Measurements from ENCODE around the gene ADAP2.
"Not testable (repeated sequence)": the region's sequence is repeated elsewhere in the genome, so short reads cannot be mapped to it uniquely, and the experiment has no call there.

The ADAP2 gene

GRCh38 chr17:30958187-30958586, 36.4 kb downstream of the ADAP2 start:
- Histone ChIP-seq H3K27ac (ENCODE audit: low read depth, low read length) (no peak overlapping the region), H3K23ac (ENCODE audit: low read length) (no peak overlapping the region), H3K9me3 (ENCODE audit: insufficient read depth, low read depth, low read length) (no peaks in the 10 kb centered on the region), H3K79me1 (ENCODE audit: low read length) (peaks cover 2% of the 10 kb centered on the region), H3K14ac (ENCODE audit: low read length) (no peak overlapping the region), H2BK5ac (ENCODE audit: low read depth, low read length, poor library complexity) (no peak overlapping the region), H3K79me2 (ENCODE audit: control insufficient read depth, insufficient read depth, low read length, poor library complexity) (no peaks in the 10 kb centered on the region), H3K4me2 (ENCODE audit: low read length) (no peak overlapping the region), H3K36me3 (ENCODE audit: control insufficient read depth in 1 of 2, insufficient read depth in 2 of 2, low read length in 2 of 2) (no peaks in the 10 kb centered on the region), H3K4me1 (ENCODE audit: control insufficient read depth in 1 of 2, insufficient read depth in 2 of 2, low read length in 2 of 2) (peaks cover 2 to 10% of the 10 kb centered on the region in 2 experiments), H4K12ac (ENCODE audit: low read depth, low read length) (no peak overlapping the region), H4K8ac (ENCODE audit: low read depth, low read length) (no peak overlapping the region), H3K9ac (ENCODE audit: low read length) (no peak overlapping the region), H2BK120ac (ENCODE audit: insufficient read depth, low read length, poor library complexity) (no peak overlapping the region), H3K4me3 (ENCODE audit: low read depth, low read length) (no peak overlapping the region), H3K27me3 (ENCODE audit: insufficient read depth, low read length) (no peaks in the 10 kb centered on the region), H3K4ac (ENCODE audit: low read depth, low read length) (no peak overlapping the region), H2BK12ac (ENCODE audit: low read length) (no peak overlapping the region), H3K18ac (ENCODE audit: low read length) (no peak overlapping the region), H2AK5ac (ENCODE audit: low read length) (no peak overlapping the region), H4K91ac (ENCODE audit: low read depth, low read length) (no peak overlapping the region), H2AFZ (ENCODE audit: insufficient read depth, low read length, poor library complexity) (no peak overlapping the region)
- peak; percentile 57 to 71 for DNase-seq
- WGBS (ENCODE audit: extremely low coverage, insufficient coverage, insufficient read length): no CpG with 5 or more reads among the region's 7 CpGs

DNA sequence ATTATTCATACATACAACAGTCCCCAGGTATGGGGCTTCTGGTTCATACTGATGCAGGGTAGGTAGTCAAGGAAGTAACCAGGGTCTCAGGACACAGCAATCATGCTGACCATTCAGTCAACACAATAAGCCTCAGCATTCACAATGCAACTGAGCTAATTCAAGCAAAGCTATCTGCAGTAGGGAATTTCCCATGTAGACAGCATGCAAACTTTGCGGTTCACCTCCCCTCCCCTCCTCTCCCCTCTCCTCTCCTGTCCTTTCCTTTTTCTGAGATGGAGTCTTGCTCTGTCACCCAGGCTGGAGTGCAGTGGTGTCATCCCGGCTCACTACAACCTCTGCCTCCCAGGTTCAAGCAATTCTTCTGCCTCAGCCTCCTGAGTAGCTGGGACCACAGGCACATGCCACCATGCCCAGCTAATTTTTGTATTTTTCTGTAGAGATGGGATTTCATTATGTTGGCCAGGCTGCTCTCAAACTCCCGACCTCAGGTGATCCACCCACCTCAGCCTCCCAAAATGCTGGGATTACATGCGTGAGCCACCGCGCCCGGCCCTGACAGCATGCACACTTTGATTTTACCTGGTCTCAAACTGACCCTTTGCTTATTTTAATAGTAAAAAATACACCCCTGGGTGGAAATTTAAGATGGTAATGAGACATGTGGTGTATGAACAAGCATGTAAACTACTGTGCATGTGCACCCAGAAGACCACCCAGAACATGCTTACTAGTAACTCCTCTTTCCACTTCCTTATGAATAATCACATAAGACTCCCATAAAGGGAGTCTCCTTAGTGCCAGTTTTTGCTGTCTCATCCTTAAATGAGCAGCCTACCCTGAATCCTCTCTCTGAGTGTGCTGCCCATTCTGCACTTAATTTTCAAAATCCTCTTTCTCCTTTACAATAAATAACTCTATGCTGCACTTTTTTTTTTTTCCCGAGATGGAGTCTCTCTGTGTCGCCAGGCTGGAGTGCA, 39.8 kb downstream of the ADAP2 start:
- no peak overlapping the region for H4K12ac ChIP-seq (ENCODE audit: low read depth, low read length)
- H3K9me3 ChIP-seq (ENCODE audit: insufficient read depth, low read depth, low read length): no peaks in the 10 kb centered on the region
- H3K23ac ChIP-seq (ENCODE audit: low read length): no peak overlapping the region
- H2BK120ac ChIP-seq (ENCODE audit: insufficient read depth, low read length, poor library complexity): no peak overlapping the region
- H3K4me1 ChIP-seq (ENCODE audit: control insufficient read depth in 1 of 2, insufficient read depth in 2 of 2, low read length in 2 of 2): peaks cover 0 to 4% of the 10 kb centered on the region in 2 experiments
- no peak overlapping the region for H3K4ac ChIP-seq (ENCODE audit: low read depth, low read length)
- no peak overlapping the region for H3K4me3 ChIP-seq (ENCODE audit: low read depth, low read length)
- H3K18ac ChIP-seq (ENCODE audit: low read length): no peak overlapping the region
- no peak overlapping the region for H3K14ac ChIP-seq (ENCODE audit: low read length)
- no peak overlapping the region for H2BK12ac ChIP-seq (ENCODE audit: low read length)
- DNase-seq: no peak
- H3K4me2 ChIP-seq (ENCODE audit: low read length): no peak overlapping the region
- H2AFZ ChIP-seq (ENCODE audit: insufficient read depth, low read length, poor library complexity): no peak overlapping the region
- no CpG with 5 or more reads among the region's 9 CpGs for whole genome bisulfite sequencing (ENCODE audit: extremely low coverage, insufficient coverage, insufficient read length)
- H3K79me2 ChIP-seq (ENCODE audit: control insufficient read depth, insufficient read depth, low read length, poor library complexity): no peaks in the 10 kb centered on the region
- H3K79me1 ChIP-seq (ENCODE audit: low read length): peaks cover 1% of the 10 kb centered on the region
- H4K91ac ChIP-seq (ENCODE audit: low read depth, low read length): no peak overlapping the region
- H3K9ac ChIP-seq (ENCODE audit: low read length): no peak overlapping the region
- no peak overlapping the region for H4K8ac ChIP-seq (ENCODE audit: low read depth, low read length)
- no peak overlapping the region for H2BK5ac ChIP-seq (ENCODE audit: low read depth, low read length, poor library complexity)
- H3K27me3 ChIP-seq (ENCODE audit: insufficient read depth, low read length): no peaks in the 10 kb centered on the region
- H3K27ac ChIP-seq (ENCODE audit: low read depth, low read length): no peak overlapping the region
- H3K36me3 ChIP-seq (ENCODE audit: control insufficient read depth in 1 of 2, insufficient read depth in 2 of 2, low read length in 2 of 2): no peaks in the 10 kb centered on the region
- no peak overlapping the region for H2AK5ac ChIP-seq (ENCODE audit: low read length)

GRCh38 chr17:30964312-30964711, 42.6 kb downstream of the ADAP2 start:
- not testable (repeated sequence) for H3K4me3 ChIP-seq (ENCODE audit: low read depth, low read length); H3K9ac ChIP-seq (ENCODE audit: low read length)

GRCh38 chr17:30964876-30965275, 43.1 kb downstream of the ADAP2 start:
- Histone ChIP-seq H3K79me2 (ENCODE audit: control insufficient read depth, insufficient read depth, low read length, poor library complexity) (no peaks in the 10 kb centered on the region), H4K12ac (ENCODE audit: low read depth, low read length) (no peak overlapping the region), H2AK5ac (ENCODE audit: low read length) (no peak overlapping the region), H4K8ac (ENCODE audit: low read depth, low read length) (no peak overlapping the region), H2AFZ (ENCODE audit: insufficient read depth, low read length, poor library complexity) (no peak overlapping the region), H2BK120ac (ENCODE audit: insufficient read depth, low read length, poor library complexity) (no peak overlapping the region), H3K18ac (ENCODE audit: low read length) (no peak overlapping the region), H3K4me3 (ENCODE audit: low read depth, low read length) (no peak overlapping the region), H3K4me2 (ENCODE audit: low read length) (no peak overlapping the region), H3K79me1 (ENCODE audit: low read length) (no peaks in the 10 kb centered on the region), H3K27me3 (ENCODE audit: insufficient read depth, low read length) (no peaks in the 10 kb centered on the region), H3K14ac (ENCODE audit: low read length) (no peak overlapping the region), H3K9me3 (ENCODE audit: insufficient read depth, low read depth, low read length) (no peaks in the 10 kb centered on the region), H3K36me3 (ENCODE audit: control insufficient read depth in 1 of 2, insufficient read depth in 2 of 2, low read length in 2 of 2) (no peaks in the 10 kb centered on the region), H2BK5ac (ENCODE audit: low read depth, low read length, poor library complexity) (no peak overlapping the region), H3K4ac (ENCODE audit: low read depth, low read length) (no peak overlapping the region), H4K91ac (ENCODE audit: low read depth, low read length) (no peak overlapping the region), H2BK12ac (ENCODE audit: low read length) (no peak overlapping the region), H3K9ac (ENCODE audit: low read length) (no peak overlapping the region), H3K23ac (ENCODE audit: low read length) (no peak overlapping the region), H3K4me1 (ENCODE audit: control insufficient read depth in 1 of 2, insufficient read depth in 2 of 2, low read length in 2 of 2) (no peaks in the 10 kb centered on the region), H3K27ac (ENCODE audit: low read depth, low read length) (no peak overlapping the region)
- peak in 1 of 2 donors; percentile 59 for DNase-seq
- no CpG with 5 or more reads among the region's 5 CpGs for WGBS (ENCODE audit: extremely low coverage, insufficient coverage, insufficient read length)

More at GRCh38 chr17:30964312-30964711, 42.6 kb downstream of the ADAP2 start:
- H3K9me3 ChIP-seq (ENCODE audit: insufficient read depth, low read depth, low read length); H3K4ac ChIP-seq (ENCODE audit: low read depth, low read length); H2AK5ac ChIP-seq (ENCODE audit: low read length); H3K79me2 ChIP-seq (ENCODE audit: control insufficient read depth, insufficient read depth, low read length, poor library complexity); H3K27me3 ChIP-seq (ENCODE audit: insufficient read depth, low read length); H2BK120ac ChIP-seq (ENCODE audit: insufficient read depth, low read length, poor library complexity); H2BK12ac ChIP-seq (ENCODE audit: low read length); H3K14ac ChIP-seq (ENCODE audit: low read length); H3K27ac ChIP-seq (ENCODE audit: low read depth, low read length); H2BK5ac ChIP-seq (ENCODE audit: low read depth, low read length, poor library complexity); H3K36me3 ChIP-seq (ENCODE audit: control insufficient read depth in 1 of 2, insufficient read depth in 2 of 2, low read length in 2 of 2); H3K23ac ChIP-seq (ENCODE audit: low read length); H4K12ac ChIP-seq (ENCODE audit: low read depth, low read length); H2AFZ ChIP-seq (ENCODE audit: insufficient read depth, low read length, poor library complexity); H3K4me2 ChIP-seq (ENCODE audit: low read length); H3K18ac ChIP-seq (ENCODE audit: low read length); H3K79me1 ChIP-seq (ENCODE audit: low read length); H4K91ac ChIP-seq (ENCODE audit: low read depth, low read length); H4K8ac ChIP-seq (ENCODE audit: low read depth, low read length); H3K4me1 ChIP-seq (ENCODE audit: control insufficient read depth in 1 of 2, insufficient read depth in 2 of 2, low read length in 2 of 2): not testable (repeated sequence)
- WGBS (ENCODE audit: extremely low coverage, insufficient coverage, insufficient read length): no CpG with 5 or more reads among the region's 8 CpGs
- DNase-seq: peak; percentile 43 to 72
